IMR-90 (cell line): ENCODE results near the gene GOT1. TPM values are rescaled to one million over a fixed set of nuclear protein-coding genes. Genes with fewer than 3 reads are reported as not detected.

Source experiments
- ATAC-seq: fragments of 200-7000 bp; cut with Tn5 transposase; 2 replicates; pipeline ENCODE4 v1.9.1; 2020; ENCODE audit warnings: low read depth, mild to moderate bottlenecking, moderate library complexity
- BruUV-seq: library from RNA; stranded (reverse); fragments of 400-500 nt; replicated peaks from 2 replicates; lab custom pipeline; 2021; lab: Mats Ljungman, UMichigan
- CTCF ChIA-PET: fragments of 300-600 bp; formaldehyde crosslinking; extraction: SDS; loops from one replicate; lab custom pipeline; 2021; ENCODE audit warnings: antibody characterized with exemption; lab: Yijun Ruan, JAX
- POLR2A ChIA-PET: fragments of 300-600 bp; sonication (Branson Sonifier 250); formaldehyde crosslinking; loops from one replicate; lab custom pipeline; 2022; ENCODE audit warnings: antibody characterized with exemption; ENCODE audit not compliant: unreplicated experiment; lab: Charles Lee
- DNase-seq: peaks from one replicate; pipeline ENCODE4 v3.0.0; 2013
- H2AFZ ChIP-seq: replicated peaks from 2 replicates; pipeline ENCODE3; 2013; ENCODE audit warnings: low read length, mild to moderate bottlenecking; ENCODE audit not compliant: poor library complexity
- H2AK5ac ChIP-seq: 2 replicates; pipeline ENCODE4 v1.6.1; 2013; ENCODE audit warnings: low read depth, low read length, inconsistent platforms
- H2AK9ac ChIP-seq: replicated peaks from 2 replicates; pipeline ENCODE3; 2013; ENCODE audit warnings: mild to moderate bottlenecking, low read depth, low read length, moderate library complexity; ENCODE audit not compliant: poor library complexity
- H2BK120ac ChIP-seq: 2 replicates; pipeline ENCODE4 v1.6.1; 2013; ENCODE audit warnings: low read depth, low read length, inconsistent platforms
- H2BK15ac ChIP-seq: 3 replicates; pipeline ENCODE4 v1.6.1; 2013; ENCODE audit warnings: low read depth, low read length, inconsistent platforms
- H2BK20ac ChIP-seq: 2 replicates; pipeline ENCODE4 v1.6.1; 2013; ENCODE audit warnings: low read depth, mild to moderate bottlenecking, inconsistent platforms, low read length, moderate library complexity
- H2BK5ac ChIP-seq: 2 replicates; pipeline ENCODE4 v1.6.1; 2013; ENCODE audit warnings: mild to moderate bottlenecking, low read depth, low read length, inconsistent platforms; ENCODE audit not compliant: poor library complexity, severe bottlenecking
- H3K14ac ChIP-seq: replicated peaks from 2 replicates; pipeline ENCODE4 v1.6.1; 2013; ENCODE audit warnings: low read depth, low read length, inconsistent platforms
- H3K18ac ChIP-seq: 2 replicates; pipeline ENCODE4 v1.6.1; 2013; ENCODE audit warnings: low read depth, low read length, control low read depth
- H3K23ac ChIP-seq: 2 replicates; pipeline ENCODE4 v1.6.1; 2013; ENCODE audit warnings: low read depth, low read length, inconsistent platforms
- H3K27ac ChIP-seq: 2 replicates; pipeline ENCODE4 v1.5.1; 2013; ENCODE audit warnings: mild to moderate bottlenecking, control low read depth, low read length; ENCODE audit not compliant: insufficient read depth
- H3K27me3 ChIP-seq: 2 replicates; pipeline ENCODE4 v1.6.1; 2013; ENCODE audit warnings: low read length; ENCODE audit not compliant: control insufficient read depth, insufficient read depth
- H3K36me3 ChIP-seq: 2 replicates; pipeline ENCODE4 v1.6.1; 2013; ENCODE audit warnings: low read length, mixed read lengths; ENCODE audit not compliant: control insufficient read depth, insufficient read depth
- H3K4ac ChIP-seq: 2 replicates; pipeline ENCODE4 v1.6.1; 2013; ENCODE audit warnings: low read depth, low read length, inconsistent platforms
- H3K4me1 ChIP-seq: 2 replicates; pipeline ENCODE4 v1.6.1; 2013; ENCODE audit warnings: low read length, mixed read lengths; ENCODE audit not compliant: control insufficient read depth, insufficient read depth
- H3K4me2 ChIP-seq: 2 replicates; pipeline ENCODE4 v1.6.1; 2013; ENCODE audit warnings: low read depth, mild to moderate bottlenecking, control low read depth, low read length, moderate library complexity
- H3K4me3 ChIP-seq: 2 replicates; pipeline ENCODE4 v1.5.1; 2013; ENCODE audit warnings: low read depth, mild to moderate bottlenecking, control low read depth, low read length, moderate library complexity; ENCODE audit not compliant: insufficient read depth
- H3K56ac ChIP-seq: 2 replicates; pipeline ENCODE4 v1.6.1; 2013; ENCODE audit warnings: low read length, inconsistent platforms; ENCODE audit not compliant: insufficient read depth; ENCODE audit errors: extremely low read depth
- H3K79me1 ChIP-seq, 2 experiments: 2 replicates each; pipeline ENCODE4 v1.6.1; 2013; ENCODE audit warnings: low read length in 2 of 2, inconsistent platforms in 1 of 2, low read depth in 1 of 2
- H3K9ac ChIP-seq: 2 replicates; pipeline ENCODE4 v1.6.1; 2013; ENCODE audit warnings: low read depth, low read length, control low read depth
- H3K9me1 ChIP-seq: 2 replicates; pipeline ENCODE4 v1.6.1; 2013; ENCODE audit warnings: low read length, inconsistent platforms; ENCODE audit not compliant: insufficient read depth
- H3K9me3 ChIP-seq: 2 replicates; pipeline ENCODE4 v1.6.1; 2013; ENCODE audit warnings: low read length; ENCODE audit not compliant: control insufficient read depth, insufficient read depth
- H4K20me1 ChIP-seq: 2 replicates; pipeline ENCODE4 v1.6.1; 2013; ENCODE audit warnings: low read length, inconsistent platforms; ENCODE audit not compliant: insufficient read depth
- H4K5ac ChIP-seq: 2 replicates; pipeline ENCODE4 v1.6.1; 2013; ENCODE audit warnings: mild to moderate bottlenecking, low read depth, low read length, control low read depth
- H4K8ac ChIP-seq, 2 experiments: 2 replicates each; pipeline ENCODE4 v1.6.1; 2013; ENCODE audit warnings: low read depth in 2 of 2, low read length in 2 of 2, control low read depth in 1 of 2, inconsistent platforms in 1 of 2
- H4K91ac ChIP-seq: 2 replicates; pipeline ENCODE4 v1.6.1; 2013; ENCODE audit warnings: low read depth, low read length, inconsistent platforms; ENCODE audit not compliant: insufficient read depth
- FOS ChIP-seq: fragments of 150-350 bp; IDR thresholded peaks from 2 replicates; pipeline ENCODE4 v1.6.1; 2016; ENCODE audit warnings: low read depth, low read length
- MAZ ChIP-seq: IDR thresholded peaks from 2 replicates; pipeline ENCODE4 v1.6.1; 2012; ENCODE audit warnings: low read depth, mild to moderate bottlenecking, low read length, improper control_type of control experiment, moderate library complexity, borderline replicate concordance
- WGBS, 2 experiments: methylation state at CpG; one replicate each; pipeline versions ENCODE4 v1.1.5 to v1.1.7; 2013; ENCODE audit warnings: missing lambda C conversion rate in 2 of 2; ENCODE audit not compliant: insufficient read length in 1 of 2; ENCODE audit errors: extremely low coverage in 2 of 2; 5-methylcytosine and 5-hydroxymethylcytosine counted together
- dilution Hi-C: fragments of 300-500 bp; cut with HindIII; formaldehyde crosslinking; loops from one replicate; pipeline ENCODE4 v1.14.3; 2018; ENCODE audit warnings: low sequenced_read_pairs; ENCODE audit not compliant: unreplicated experiment
- in situ Hi-C: fragments of 300-500 bp; cut with MboI; formaldehyde crosslinking; loops from 3 replicates; pipeline ENCODE4 v1.14.3; 2019; ENCODE audit warnings: low sequenced_read_pairs, inconsistent platforms, mixed read lengths
- intact Hi-C: fragments of 100-400 bp; cut with micrococcal nuclease; formaldehyde crosslinking; loops from 2 replicates; pipeline ENCODE4 v1.10.0; 2022
- polyA plus RNA-seq, 3 experiments: library from polyadenylated mRNA; depleted of rRNA; stranded (reverse); fragments of >200 nt; gene quantifications; 2 replicates each; pipeline ENCODE4 v1.2.3, GENCODE V29; 2012; ENCODE audit warnings: low replicate concordance in 1 of 3
- total RNA-seq: library from RNA; depleted of rRNA; stranded (reverse); fragments of >200 nt; gene quantifications from 2 replicates; pipeline ENCODE4 v1.2.3, GENCODE V29; 2012

Gene GOT1
- total and polyA plus RNA-seq, 2 of the 4 experiments (the other 2 are of a cell fraction): 29.4 to 46.1 TPM

GRCh38 chr10:99456931-99457288, 26.5 kb upstream of the GOT1 start:
- no peak overlapping the region for H3K4me2 ChIP-seq
- H3K18ac ChIP-seq: no peak overlapping the region
- no peak overlapping the region for H3K23ac ChIP-seq
- no peak overlapping the region for H3K4me3 ChIP-seq
- peak overlapping the region; percentile 79 for H2BK20ac ChIP-seq
- H3K14ac ChIP-seq: no peak overlapping the region
- H2AFZ ChIP-seq: no peak overlapping the region
- POLR2A ChIA-PET: no interaction called here
- no peak overlapping the region for H4K5ac ChIP-seq
- H3K9ac ChIP-seq: no peak overlapping the region
- H2BK15ac ChIP-seq: no peak overlapping the region
- H3K27me3 ChIP-seq: peaks cover 13% of the 10 kb centered on the region
- no peaks in the 10 kb centered on the region for H3K9me3 ChIP-seq
- no peaks in the 10 kb centered on the region for H3K9me1 ChIP-seq
- no peak overlapping the region for H4K91ac ChIP-seq
- H3K36me3 ChIP-seq: no peaks in the 10 kb centered on the region
- no peak overlapping the region for H2AK5ac ChIP-seq
- H3K56ac ChIP-seq: no peak overlapping the region
- no peak for TF ChIP-seq FOS
- no peak for TF ChIP-seq MAZ
- intact Hi-C loops (no loop called here), in situ Hi-C loops (no loop called here), dilution Hi-C loops (no loop called here)
- no peak for DNase-seq
- WGBS, 2 experiments: no CpG with 5 or more reads among the region's 2 CpGs
- peak overlapping the region; percentile 75; the same call in 1 of the 2 replicates for H2BK120ac ChIP-seq
- H4K8ac ChIP-seq: no peak overlapping the region
- no peaks in the 10 kb centered on the region for H4K20me1 ChIP-seq
- H2BK5ac ChIP-seq: no peak overlapping the region
- ATAC-seq: no peak
- H3K4ac ChIP-seq: peak overlapping the region; percentile 47; the same call in 1 of the 2 replicates
- H3K79me1 ChIP-seq: no peaks in the 10 kb centered on the region
- no TSS peak for BruUV-seq
- no peak overlapping the region for H3K27ac ChIP-seq
- H3K4me1 ChIP-seq: peaks cover 6% of the 10 kb centered on the region
- no peak overlapping the region for H2AK9ac ChIP-seq
- CTCF ChIA-PET: no interaction called here
